H1 (cell line): ENCODE results near the gene CD276. TPM values are rescaled to one million over a fixed set of nuclear protein-coding genes. Genes with fewer than 3 reads are reported as not detected.

Source experiments
- CTCF ChIA-PET: fragments of 300-600 bp; sonication (Branson Sonifier 250); formaldehyde crosslinking; loops from one replicate; lab custom pipeline; 2021; ENCODE audit not compliant: partially characterized antibody; lab: Charles Lee
- POLR2A ChIA-PET: fragments of 300-600 bp; sonication (Branson Sonifier 250); formaldehyde crosslinking; loops from one replicate; lab custom pipeline; 2021; ENCODE audit warnings: inconsistent platforms; ENCODE audit not compliant: partially characterized antibody; lab: Charles Lee
- DNase-seq, 2 experiments: peaks; one replicate each; pipeline versions ENCODE4 v3.0.0 to v3.0.0-alpha.2; 2010 to 2022; ENCODE audit warnings: low spot score in 2 of 2, low read depth in 1 of 2, mixed read lengths in 1 of 2
- FAIRE-seq: peaks from 2 replicates; lab custom pipeline; 2011; peaks lifted over from hg19 to GRCh38; lab: Jason Lieb, UNC
- H2AFZ ChIP-seq: 2 replicates; pipeline ENCODE4 v1.8.1; 2012; ENCODE audit warnings: low read length, inconsistent platforms
- H2AK5ac ChIP-seq: 2 replicates; pipeline ENCODE4 v1.6.1; 2013; ENCODE audit warnings: low read depth, low read length
- H2BK120ac ChIP-seq: replicated peaks from 2 replicates; pipeline ENCODE3; 2013; ENCODE audit warnings: low read depth, low read length, inconsistent platforms
- H2BK12ac ChIP-seq: 2 replicates; pipeline ENCODE4 v1.6.1; 2013; ENCODE audit warnings: low read depth, low read length
- H2BK15ac ChIP-seq: 2 replicates; pipeline ENCODE4 v1.6.1; 2013; ENCODE audit warnings: low read length
- H2BK20ac ChIP-seq: 2 replicates; pipeline ENCODE4 v1.6.1; 2013; ENCODE audit warnings: low read length
- H2BK5ac ChIP-seq: 2 replicates; pipeline ENCODE4 v1.6.1; 2013; ENCODE audit warnings: low read depth, low read length
- H3K14ac ChIP-seq: 2 replicates; pipeline ENCODE4 v1.6.1; 2013; ENCODE audit warnings: inconsistent platforms; ENCODE audit not compliant: insufficient read length
- H3K18ac ChIP-seq: 2 replicates; pipeline ENCODE4 v1.6.1; 2013; ENCODE audit warnings: low read length; ENCODE audit errors: extremely low read depth
- H3K23ac ChIP-seq: 2 replicates; pipeline ENCODE4 v1.6.1; 2013; ENCODE audit warnings: inconsistent platforms; ENCODE audit not compliant: insufficient read length
- H3K23me2 ChIP-seq: 2 replicates; pipeline ENCODE4 v1.6.1; 2013; ENCODE audit warnings: low read depth, low read length
- H3K27ac ChIP-seq: 2 replicates; pipeline ENCODE4 v1.6.1; 2011; ENCODE audit warnings: low read depth, low read length, inconsistent platforms
- H3K27me3 ChIP-seq, 4 experiments: replicated peaks in 1 of 4; 1 replicate in 1 of 4; 2 replicates in 3 of 4; pipeline versions ENCODE4 v1.6.1 to v1.8.1; 2011 to 2013; ENCODE audit warnings: low read length in 3 of 4, mild to moderate bottlenecking in 3 of 4, inconsistent platforms in 2 of 4, mixed read lengths in 2 of 4, moderate library complexity in 1 of 4; ENCODE audit not compliant: control insufficient read depth in 3 of 4, insufficient read depth in 3 of 4; ENCODE audit errors: extremely low read depth in 1 of 4
- H3K36me3 ChIP-seq, 4 experiments: 2 replicates each; pipeline versions ENCODE4 v1.6.1 to v1.8.1; 2011 to 2013; ENCODE audit warnings: mild to moderate bottlenecking in 4 of 4, low read length in 3 of 4, moderate library complexity in 2 of 4, control low read depth in 1 of 4, inconsistent platforms in 1 of 4; ENCODE audit not compliant: insufficient read depth in 4 of 4, control insufficient read depth in 2 of 4
- H3K4ac ChIP-seq: replicated peaks from 2 replicates; pipeline ENCODE3; 2013; ENCODE audit warnings: low read length, low read depth, mixed read lengths, inconsistent platforms; ENCODE audit not compliant: insufficient read length
- H3K4me1 ChIP-seq, 4 experiments: replicated peaks in 1 of 4; 1 replicate in 1 of 4; 2 replicates in 3 of 4; pipeline versions ENCODE4 v1.6.1 to v1.8.1; 2011 to 2013; ENCODE audit warnings: low read length in 3 of 4, inconsistent platforms in 2 of 4, mixed read lengths in 1 of 4; ENCODE audit not compliant: insufficient read depth in 4 of 4, control insufficient read depth in 3 of 4
- H3K4me2 ChIP-seq, 2 experiments: 2 replicates each; pipeline versions ENCODE4 v1.6.1 to v1.8.1; 2011 to 2013; ENCODE audit warnings: low read depth in 2 of 2, low read length in 2 of 2, control low read depth in 1 of 2, inconsistent platforms in 1 of 2, mild to moderate bottlenecking in 1 of 2; ENCODE audit not compliant: insufficient read depth in 1 of 2
- H3K4me3 ChIP-seq, 4 experiments: fragments of 200-600, 300-600 bp in 1 of 4; sonication (generic), shearing (Covaris generic), sonication (Bioruptor Twin) in 1 of 4; 2 replicates each; pipeline versions ENCODE4 v1.5.1 to v1.8.1; 2011 to 2016; ENCODE audit warnings: low read length in 4 of 4, low read depth in 3 of 4, control low read depth in 2 of 4, inconsistent platforms in 2 of 4, mild to moderate bottlenecking in 2 of 4, mixed read lengths in 1 of 4, moderate library complexity in 1 of 4; ENCODE audit not compliant: insufficient read depth in 2 of 4; ENCODE audit errors: extremely low read depth in 1 of 4
- H3K56ac ChIP-seq: replicated peaks from 2 replicates; pipeline ENCODE3; 2013; ENCODE audit warnings: low read depth, mild to moderate bottlenecking, mixed read lengths, low read length, inconsistent platforms; ENCODE audit not compliant: insufficient read length
- H3K79me1 ChIP-seq: 2 replicates; pipeline ENCODE4 v1.6.1; 2013; ENCODE audit warnings: low read depth, low read length, control low read depth
- H3K79me2 ChIP-seq, 2 experiments: 2 replicates each; pipeline versions ENCODE4 v1.6.1 to v1.8.1; 2012 to 2013; ENCODE audit warnings: low read length in 2 of 2, mild to moderate bottlenecking in 2 of 2, inconsistent platforms in 1 of 2; ENCODE audit not compliant: insufficient read depth in 2 of 2, control insufficient read depth in 1 of 2
- H3K9ac ChIP-seq, 4 experiments: replicated peaks in 1 of 4; 1 replicate in 1 of 4; 2 replicates in 3 of 4; pipeline versions ENCODE4 v1.6.1 to v1.8.1; 2011 to 2013; ENCODE audit warnings: low read depth in 3 of 4, low read length in 3 of 4, control low read depth in 2 of 4, mild to moderate bottlenecking in 2 of 4, moderate library complexity in 2 of 4, inconsistent platforms in 1 of 4; ENCODE audit errors: extremely low read depth in 1 of 4
- H3K9me3 ChIP-seq, 2 experiments: 2 replicates each; pipeline versions ENCODE4 v1.6.1 to v1.8.1; 2012 to 2013; ENCODE audit warnings: mild to moderate bottlenecking in 2 of 2, moderate library complexity in 2 of 2, control low read depth in 1 of 2, inconsistent platforms in 1 of 2, low read depth in 1 of 2, low read length in 1 of 2, mixed read lengths in 1 of 2; ENCODE audit not compliant: insufficient read depth in 2 of 2
- H4K20me1 ChIP-seq, 2 experiments: replicated peaks in 1 of 2; 2 replicates each; pipeline versions ENCODE3 to v1.8.1; 2011 to 2013; ENCODE audit warnings: inconsistent platforms in 2 of 2, low read length in 2 of 2, mild to moderate bottlenecking in 1 of 2; ENCODE audit not compliant: insufficient read depth in 2 of 2, control insufficient read depth in 1 of 2
- H4K5ac ChIP-seq: 2 replicates; pipeline ENCODE4 v1.6.1; 2013; ENCODE audit warnings: low read length, low read depth, mixed read lengths, inconsistent platforms; ENCODE audit not compliant: insufficient read length
- H4K8ac ChIP-seq: 2 replicates; pipeline ENCODE4 v1.8.0; 2013; ENCODE audit warnings: mild to moderate bottlenecking, moderate library complexity, low read length, inconsistent platforms; ENCODE audit not compliant: insufficient read depth; ENCODE audit errors: extremely low read depth
- H4K91ac ChIP-seq: replicated peaks from 2 replicates; pipeline ENCODE3; 2013; ENCODE audit warnings: low read length, mixed read lengths, inconsistent platforms; ENCODE audit not compliant: insufficient read length
- WGBS, 2 experiments: shearing (Covaris generic) in 1 of 2; methylation state at CpG; one replicate each; pipeline versions ENCODE4 v1.1.6 to v1.1.7; 2013 to 2015; ENCODE audit warnings: low lambda C conversion rate in 2 of 2, mixed read lengths in 2 of 2, inconsistent platforms in 1 of 2, low coverage in 1 of 2, missing lambda C conversion rate in 1 of 2; ENCODE audit not compliant: insufficient replicate concordance in 2 of 2, insufficient coverage in 1 of 2, insufficient read length in 1 of 2; ENCODE audit errors: extremely low coverage in 1 of 2, missing lambda C conversion rate in 1 of 2; 5-methylcytosine and 5-hydroxymethylcytosine counted together
- polyA plus RNA-seq, 7 experiments: library from polyadenylated mRNA; depleted of rRNA in 3 of 7; stranded (reverse) in 5 of 7; unstranded in 2 of 7; fragments of >200 nt in 5 of 7; fragments of 200-250 nt in 2 of 7; gene quantifications; 1 replicate in 5 of 7; 2 replicates in 1 of 7; 4 replicates in 1 of 7; pipeline versions ENCODE4 v1.2.1 to v1.2.3, GENCODE V29; 2011 to 2013; ENCODE audit warnings: missing spikeins in 2 of 7, mixed read lengths in 2 of 7
- total RNA-seq: library from RNA; stranded (reverse); fragmentation: NEBNext Ultra II Directional; extraction: Animal tissue kit (Norgen Biotek cat#: 25700); gene quantifications from 2 replicates; pipeline ENCODE4 v1.2.1, GENCODE V29; 2021

Gene CD276
- total and polyA plus RNA-seq, 2 of the 8 experiments (the other 6 are each of a cell fraction or from before 2014, with no cell fraction given) = 156 to 158 TPM

DNA sequence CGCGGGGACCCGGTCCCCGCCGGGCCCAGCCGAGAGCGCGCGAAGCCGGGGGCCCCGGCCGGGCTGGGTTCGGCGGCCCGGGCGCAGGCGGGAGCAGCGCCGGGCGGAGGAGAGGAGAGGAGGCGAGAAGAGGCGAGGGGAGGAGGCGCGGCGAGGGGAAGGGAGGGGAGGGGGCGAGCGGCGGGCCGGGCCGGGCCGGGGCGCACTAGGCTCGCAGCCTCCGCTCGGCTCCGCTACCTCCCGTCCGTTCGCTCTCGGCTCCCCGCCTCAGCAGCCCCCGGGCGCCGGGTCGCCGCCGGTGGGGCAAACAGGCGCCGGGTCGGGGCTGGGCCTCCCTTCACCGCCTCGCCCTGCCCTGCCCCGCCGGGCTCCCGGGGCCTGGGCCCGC, 68.6 kb downstream of the CD276 start:
- Histone ChIP-seq H3K9ac (no peak overlapping the region), H3K79me1 (no peaks in the 10 kb centered on the region), H3K27me3 (peaks cover 0 to 24% (median 13%) of the 10 kb centered on the region in 4 experiments; a peak in 6 of 7 replicates), H3K23me2 (peaks cover 16% of the 10 kb centered on the region; the same call in 1 of the 2 replicates), H3K4me2 (peak overlapping the region; percentile 85 to 96), H4K20me1 (no peaks in the 10 kb centered on the region), H3K56ac (no peak overlapping the region), H2AK5ac (no peak overlapping the region), H3K79me2 (no peaks in the 10 kb centered on the region), H3K23ac (no peak overlapping the region), H3K18ac (no peak overlapping the region; the same call in 1 of the 2 replicates), H3K4me1 (peaks cover 11 to 27% (median 17%) of the 10 kb centered on the region in 4 experiments), H3K14ac (no peak overlapping the region), H2BK12ac (no peak overlapping the region), H3K27ac (no peak overlapping the region), H3K4me3 (peak overlapping the region; percentile 43 to 87 (median 60)), H2BK20ac (no peak overlapping the region), H2BK120ac (no peak overlapping the region), H4K5ac (no peak overlapping the region), H2BK15ac (no peak overlapping the region), H4K91ac (no peak overlapping the region), H2BK5ac (no peak overlapping the region), H3K36me3 (no peaks in the 10 kb centered on the region), H3K9me3 (no peaks in the 10 kb centered on the region), H4K8ac (no peak overlapping the region), H2AFZ (no peak overlapping the region), H3K4ac (no peak overlapping the region)
- ChIA-PET POLR2A (interaction anchor here (1.3 to 1.4 kb wide), 2 partner anchors 10 to 18 kb away, joined by 3 to 8 read pairs; no protein-coding TSS in a partner anchor), CTCF (interaction anchor here (1.0 to 9.4 kb wide), 5 partner anchors 10 to 48 kb away, joined by 3 to 45 read pairs (median 4); no protein-coding TSS in a partner anchor)
- DNase-seq (peak in 1 of 2 experiments; percentile 63), FAIRE-seq (no peak)
- WGBS, 2 experiments = 4% methylated on average over 5 of the region's 56 CpGs; no CpG with 5 or more reads in 1 of the 2 experiments
